HCT116 (cell line): ENCODE data around the gene PUSL1. TPM values are rescaled to one million over a fixed set of nuclear protein-coding genes. Genes with fewer than 3 reads are reported as not detected.

Source experiments
- ATAC-seq: fragments of 200-7000 bp; cut with Tn5 transposase; 2 replicates; pipeline ENCODE4 v1.9.1; 2020; ENCODE audit warnings: mild to moderate bottlenecking, moderate library complexity
- BruUV-seq: library from RNA; stranded (reverse); fragments of 400-500 nt; replicated peaks from 2 replicates; lab custom pipeline; 2021; lab: Mats Ljungman, UMichigan
- CTCF ChIA-PET: fragments of 300-600 bp; sonication (Branson Sonifier 250); formaldehyde crosslinking; loops from one replicate; lab custom pipeline; 2021; ENCODE audit warnings: antibody characterized with exemption; lab: Charles Lee
- POLR2A ChIA-PET: fragments of 300-600, 350-600 bp; sonication (Branson Sonifier 250); formaldehyde crosslinking; loops from one replicate; lab custom pipeline; 2021; ENCODE audit warnings: antibody characterized with exemption; lab: Charles Lee
- RAD21 ChIA-PET, 2 experiments: fragments of 300-600 bp; sonication (Branson Sonifier 250); formaldehyde crosslinking; loops; one replicate each; lab custom pipeline; 2023; ENCODE audit warnings: low total read pairs in 2 of 2; ENCODE audit not compliant: uncharacterized antibody in 2 of 2, unreplicated experiment in 2 of 2, low non-redundant PET in 1 of 2; lab: Charles Lee
- DNase-seq: peaks from one replicate; pipeline ENCODE4 v3.0.0-alpha.2; 2010; ENCODE audit warnings: low read depth, low spot score
- H2AFZ ChIP-seq: fragments of 200-600 bp; shearing (Covaris generic), sonication (generic); 2 replicates; pipeline ENCODE4 v1.6.1; 2017; ENCODE audit warnings: low read depth, mixed run types, mixed read lengths, antibody characterized with exemption, low read length; ENCODE audit not compliant: poor library complexity, severe bottlenecking
- H3K27ac ChIP-seq: 2 replicates; pipeline ENCODE4 v1.5.1; 2012; ENCODE audit warnings: low read depth, low read length
- H3K27me3 ChIP-seq: fragments of 200-600 bp; sonication (generic); 2 replicates; pipeline ENCODE4 v1.6.1; 2016; ENCODE audit warnings: mixed run types, low read length, mixed read lengths; ENCODE audit not compliant: insufficient read depth
- H3K36me3 ChIP-seq, 2 experiments: fragments of 200-500 bp in 1 of 2; fragments of 200-600 bp in 1 of 2; sonication (Bioruptor generic) in 1 of 2; sonication (generic) in 1 of 2; 2 replicates each; pipeline versions ENCODE4 v1.5.1 to v1.6.1; 2014 to 2016; ENCODE audit warnings: low read length in 2 of 2, inconsistent platforms in 1 of 2, mixed read lengths in 1 of 2, mixed run types in 1 of 2; ENCODE audit not compliant: insufficient read depth in 2 of 2, control insufficient read depth in 1 of 2
- H3K4me1 ChIP-seq, 2 experiments: fragments of 200-600 bp in 1 of 2; sonication (generic) in 1 of 2; 2 replicates each; pipeline versions ENCODE4 v1.5.1 to v1.6.1; 2012 to 2017; ENCODE audit warnings: low read length in 2 of 2, inconsistent platforms in 1 of 2, mild to moderate bottlenecking in 1 of 2, mixed read lengths in 1 of 2, mixed run types in 1 of 2, moderate library complexity in 1 of 2; ENCODE audit not compliant: insufficient read depth in 2 of 2, control insufficient read depth in 1 of 2
- H3K4me2 ChIP-seq: fragments of 200-600 bp; sonication (generic); 2 replicates; pipeline ENCODE4 v1.6.1; 2017; ENCODE audit warnings: mixed run types, low read length, mixed read lengths
- H3K4me3 ChIP-seq, 2 experiments: fragments of 200-600 bp in 1 of 2; sonication (generic) in 1 of 2; replicated peaks in 1 of 2; 2 replicates each; pipeline ENCODE4 v1.5.1; 2011 to 2016; ENCODE audit warnings: low read length in 2 of 2, control low read depth in 1 of 2, low read depth in 1 of 2, mild to moderate bottlenecking in 1 of 2, mixed read lengths in 1 of 2, mixed run types in 1 of 2
- H3K79me2 ChIP-seq: fragments of 200-600 bp; sonication (generic); 2 replicates; pipeline ENCODE4 v1.6.1; 2017; ENCODE audit warnings: mild to moderate bottlenecking, mixed run types, low read length, moderate library complexity, mixed read lengths; ENCODE audit not compliant: insufficient read depth
- H3K9ac ChIP-seq: fragments of 200-600 bp; sonication (generic); 2 replicates; pipeline ENCODE4 v1.6.1; 2016; ENCODE audit warnings: low read length, mixed read lengths
- H3K9me2 ChIP-seq: fragments of 200-600 bp; sonication (generic), shearing (Covaris generic); 2 replicates; pipeline ENCODE4 v1.6.1; 2017; ENCODE audit warnings: mixed run types, mild to moderate bottlenecking, moderate library complexity; ENCODE audit not compliant: insufficient read depth
- H3K9me3 ChIP-seq, 2 experiments: fragments of 200-500 bp in 1 of 2; fragments of 200-600 bp in 1 of 2; sonication (Bioruptor generic) in 1 of 2; sonication (generic) in 1 of 2; 2 replicates each; pipeline ENCODE4 v1.6.1; 2014 to 2017; ENCODE audit warnings: low read length in 2 of 2, mixed read lengths in 2 of 2, inconsistent platforms in 1 of 2, low read depth in 1 of 2, mild to moderate bottlenecking in 1 of 2, mixed run types in 1 of 2, moderate library complexity in 1 of 2; ENCODE audit not compliant: control insufficient read depth in 1 of 2, insufficient read depth in 1 of 2
- H4K20me1 ChIP-seq: fragments of 200-600 bp; sonication (generic), shearing (Covaris generic); 2 replicates; pipeline ENCODE4 v1.6.1; 2017; ENCODE audit warnings: mixed run types, mild to moderate bottlenecking, moderate library complexity; ENCODE audit not compliant: insufficient read depth
- ATF3 ChIP-seq: IDR thresholded peaks from 2 replicates; pipeline ENCODE4 v1.6.1; 2012
- EGR1 ChIP-seq: IDR thresholded peaks from 2 replicates; pipeline ENCODE4 v1.6.1; 2012; ENCODE audit warnings: low read depth
- JUND ChIP-seq: IDR thresholded peaks from 2 replicates; pipeline ENCODE4 v1.6.1; 2012
- MAX ChIP-seq: IDR thresholded peaks from 2 replicates; pipeline ENCODE4 v1.6.1; 2012
- POLR2A ChIP-seq: IDR thresholded peaks from 2 replicates; pipeline ENCODE4 v1.7.0; 2011; ENCODE audit warnings: borderline replicate concordance; ENCODE audit not compliant: insufficient read depth, insufficient read length; ENCODE audit errors: extremely low read depth
- POLR2AphosphoS5 ChIP-seq: IDR thresholded peaks from 2 replicates; pipeline ENCODE4 v1.6.1; 2011; ENCODE audit warnings: mild to moderate bottlenecking, low read depth, low read length, moderate library complexity
- RAD21 ChIP-seq: IDR thresholded peaks from 2 replicates; pipeline ENCODE4 v1.6.1; 2012; ENCODE audit warnings: low read depth, mild to moderate bottlenecking
- SP1 ChIP-seq: IDR thresholded peaks from 2 replicates; pipeline ENCODE4 v1.6.1; 2012; ENCODE audit warnings: low read depth
- ZNF274 ChIP-seq: fragments of 200-500 bp; sonication (Bioruptor generic); IDR thresholded peaks from 2 replicates; pipeline ENCODE4 v1.6.1; 2014; ENCODE audit warnings: mild to moderate bottlenecking, low read depth, low read length, inconsistent platforms
- intact Hi-C: fragments of 100-400 bp; cut with micrococcal nuclease; formaldehyde crosslinking; loops from 2 replicates; pipeline ENCODE4 v1.10.0; 2022
- total RNA-seq: library from RNA; stranded (reverse); gene quantifications from one replicate; pipeline ENCODE4 v1.2.1, GENCODE V29; 2021; ENCODE audit not compliant: unreplicated experiment
- TF ChIP-seq, protein P1 (sequence below): IDR thresholded peaks from 2 replicates; pipeline ENCODE4 v1.6.1; 2012; ENCODE audit warnings: low read depth

Gene PUSL1
- total RNA-seq, 1 experiment from 2014 or later: 47.2 TPM

GRCh38 chr1:1278620-1279019 is 29.8 kb upstream of the PUSL1 start (continued):
- no peak for TF ChIP-seq RAD21
- no peak for TF ChIP-seq ATF3
- no peak for TF ChIP-seq EGR1
- no peak for TF ChIP-seq ZNF274
- TF ChIP-seq MAX: no peak
- TF ChIP-seq JUND: no peak
- no peak for TF ChIP-seq SP1

- Histone ChIP-seq H3K79me2 (no peaks in the 10 kb centered on the region), H3K4me2 (no peak overlapping the region), H3K36me3 (no peaks in the 10 kb centered on the region), H3K27ac (no peak overlapping the region), H3K9ac (no peak overlapping the region), H3K27me3 (no peaks in the 10 kb centered on the region), H2AFZ (no peak overlapping the region), H4K20me1 (no peaks in the 10 kb centered on the region), H3K9me2 (no peaks in the 10 kb centered on the region), H3K4me1 (peaks cover 6 to 34% of the 10 kb centered on the region in 2 experiments; a peak in 3 of 4 replicates), H3K4me3 (no peak overlapping the region), H3K9me3 (no peaks in the 10 kb centered on the region)
- ChIA-PET RAD21 (no interaction called here), POLR2A (interaction anchor here (0.7 kb wide), 1 partner anchor 69 kb away, joined by 4 read pairs; no protein-coding TSS in a partner anchor), CTCF (interaction anchor here (2.7 kb wide), 1 partner anchor 12 kb away, joined by 7 read pairs; no protein-coding TSS in a partner anchor)
- intact Hi-C loops: no loop called here
- TF ChIP-seq POLR2A (no peak), ZNF274 (no peak), SP1 (no peak), POLR2AphosphoS5 (no peak)
- TF ChIP-seq, protein P1, sequence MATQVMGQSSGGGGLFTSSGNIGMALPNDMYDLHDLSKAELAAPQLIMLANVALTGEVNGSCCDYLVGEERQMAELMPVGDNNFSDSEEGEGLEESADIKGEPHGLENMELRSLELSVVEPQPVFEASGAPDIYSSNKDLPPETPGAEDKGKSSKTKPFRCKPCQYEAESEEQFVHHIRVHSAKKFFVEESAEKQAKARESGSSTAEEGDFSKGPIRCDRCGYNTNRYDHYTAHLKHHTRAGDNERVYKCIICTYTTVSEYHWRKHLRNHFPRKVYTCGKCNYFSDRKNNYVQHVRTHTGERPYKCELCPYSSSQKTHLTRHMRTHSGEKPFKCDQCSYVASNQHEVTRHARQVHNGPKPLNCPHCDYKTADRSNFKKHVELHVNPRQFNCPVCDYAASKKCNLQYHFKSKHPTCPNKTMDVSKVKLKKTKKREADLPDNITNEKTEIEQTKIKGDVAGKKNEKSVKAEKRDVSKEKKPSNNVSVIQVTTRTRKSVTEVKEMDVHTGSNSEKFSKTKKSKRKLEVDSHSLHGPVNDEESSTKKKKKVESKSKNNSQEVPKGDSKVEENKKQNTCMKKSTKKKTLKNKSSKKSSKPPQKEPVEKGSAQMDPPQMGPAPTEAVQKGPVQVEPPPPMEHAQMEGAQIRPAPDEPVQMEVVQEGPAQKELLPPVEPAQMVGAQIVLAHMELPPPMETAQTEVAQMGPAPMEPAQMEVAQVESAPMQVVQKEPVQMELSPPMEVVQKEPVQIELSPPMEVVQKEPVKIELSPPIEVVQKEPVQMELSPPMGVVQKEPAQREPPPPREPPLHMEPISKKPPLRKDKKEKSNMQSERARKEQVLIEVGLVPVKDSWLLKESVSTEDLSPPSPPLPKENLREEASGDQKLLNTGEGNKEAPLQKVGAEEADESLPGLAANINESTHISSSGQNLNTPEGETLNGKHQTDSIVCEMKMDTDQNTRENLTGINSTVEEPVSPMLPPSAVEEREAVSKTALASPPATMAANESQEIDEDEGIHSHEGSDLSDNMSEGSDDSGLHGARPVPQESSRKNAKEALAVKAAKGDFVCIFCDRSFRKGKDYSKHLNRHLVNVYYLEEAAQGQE: no peak
- BruUV-seq: no TSS peak
- ATAC-seq (no peak), DNase-seq (no peak)
Measured at GRCh38 chr1:1279028-1279427, 29.4 kb upstream of the PUSL1 start.
